HG02870 (cell line): ENCODE data around the gene LELP1.
"Not testable (repeated sequence)": the region's sequence is repeated elsewhere in the genome, so short reads cannot be mapped to it uniquely, and the experiment has no call there.

Experiments used
- ATAC-seq: cut with Tn5 transposase; IDR thresholded peaks from one replicate; pipeline ENCODE4 v1.9.1; 2021; ENCODE audit warnings: mild to moderate bottlenecking, moderate library complexity; ENCODE audit not compliant: unreplicated experiment

LELP1 gene

GRCh38 chr1:153228491-153228890 lies 25.3 kb downstream of the LELP1 start:
- no peak for ATAC-seq

- not testable (repeated sequence) for ATAC-seq
Measured at GRCh38 chr1:153229076-153229829, 26.0 kb downstream of the LELP1 start.

- no peak for ATAC-seq
Measured at GRCh38 chr1:153231363-153231762, 28.1 kb downstream of the LELP1 start.

- no peak for ATAC-seq
Measured at GRCh38 chr1:153231785-153232184, 28.6 kb downstream of the LELP1 start.

- ATAC-seq = no peak
Measured at GRCh38 chr1:153232553-153232952, 29.3 kb downstream of the LELP1 start.

GRCh38 chr1:153233448-153233847 lies 30.2 kb downstream of the LELP1 start:
- no peak for ATAC-seq

GRCh38 chr1:153238527-153238926 lies 35.3 kb downstream of the LELP1 start:
- ATAC-seq = no peak

- no peak for ATAC-seq
Measured at GRCh38 chr1:153242160-153242559, 38.9 kb downstream of the LELP1 start.

- ATAC-seq = no peak
Measured at GRCh38 chr1:153245466-153245865, 42.2 kb downstream of the LELP1 start.

- no peak for ATAC-seq
Measured at GRCh38 chr1:153246018-153246417, 42.8 kb downstream of the LELP1 start.

- no peak for ATAC-seq
Measured at GRCh38 chr1:153246825-153247224, 43.6 kb downstream of the LELP1 start.

GRCh38 chr1:153248176-153248879 lies 45.1 kb downstream of the LELP1 start:
- no peak for ATAC-seq

- no peak for ATAC-seq
Measured at GRCh38 chr1:153250166-153250565, 46.9 kb downstream of the LELP1 start.

- no peak for ATAC-seq
Measured at GRCh38 chr1:153251087-153251486, 47.9 kb downstream of the LELP1 start.

GRCh38 chr1:153251562-153251961 lies 48.3 kb downstream of the LELP1 start:
- ATAC-seq = no peak

- no peak for ATAC-seq
Measured at GRCh38 chr1:153251988-153252387, 48.8 kb downstream of the LELP1 start.

- ATAC-seq = no peak
Measured at GRCh38 chr1:153253076-153253475, 49.8 kb downstream of the LELP1 start.

GRCh38 chr1:153253693-153254092 lies 50.5 kb downstream of the LELP1 start:
- ATAC-seq = no peak
